Muscle of arm (tissue), 12 donors: ENCODE results near the gene GRK4. TPM values are rescaled to one million over a fixed set of nuclear protein-coding genes. Genes with fewer than 3 reads are reported as not detected.
"Not testable (repeated sequence)": the region's sequence is repeated elsewhere in the genome, so short reads cannot be mapped to it uniquely, and the experiment has no call there.

ENCODE experiments used
- DNase-seq: peaks from one replicate; pipeline ENCODE4 v3.0.0-alpha.2; 2013
- polyA plus RNA-seq, 12 donors: library from polyadenylated mRNA; unstranded; fragments of 120-200 nt; gene quantifications; one replicate each; pipeline ENCODE4 v1.2.1, GENCODE V29; 2013; ENCODE audit not compliant: insufficient read length in 12 of 12

Gene GRK4
- polyA plus RNA-seq, 12 donors, result 7.3 to 13.2 (median 10.1) TPM; not detected in 1

- DNase-seq, result no peak
These were observed 22.9 kb upstream of the GRK4 start for GRCh38 chr4:2940267-2941137.

GRCh38 chr4:2941138-2942036 is 22.0 kb upstream of the GRK4 start:
- DNase-seq, result no peak

- DNase-seq, result no peak
These were observed 21.3 kb upstream of the GRK4 start for GRCh38 chr4:2942037-2942531.

- DNase-seq, result no peak
These were observed 20.6 kb upstream of the GRK4 start for GRCh38 chr4:2942532-2943363.

- DNase-seq, result no peak
These were observed 19.8 kb upstream of the GRK4 start for GRCh38 chr4:2943364-2944090.

GRCh38 chr4:2944091-2944482 is 19.3 kb upstream of the GRK4 start:
- no peak for DNase-seq

- no peak for DNase-seq
These were observed 18.5 kb upstream of the GRK4 start for GRCh38 chr4:2944586-2945526.

GRCh38 chr4:2945619-2946604 is 17.5 kb upstream of the GRK4 start:
- DNase-seq, result not testable (repeated sequence)

- no peak for DNase-seq
These were observed 16.4 kb upstream of the GRK4 start for GRCh38 chr4:2946812-2947600.

GRCh38 chr4:2947926-2948325 is 15.4 kb upstream of the GRK4 start:
- DNase-seq, result no peak

- no peak for DNase-seq
These were observed 14.2 kb upstream of the GRK4 start for GRCh38 chr4:2948895-2949781.

GRCh38 chr4:2949782-2950125 is 13.6 kb upstream of the GRK4 start:
- no peak for DNase-seq

GRCh38 chr4:2950221-2950989 is 13.0 kb upstream of the GRK4 start:
- DNase-seq, result no peak

- DNase-seq, result no peak
These were observed 9.9 kb upstream of the GRK4 start for GRCh38 chr4:2953496-2953895.

- DNase-seq, result no peak
These were observed 8.8 kb upstream of the GRK4 start for GRCh38 chr4:2954358-2955185.
